GM12875 (cell line): Measurements from ENCODE around the gene IBA57.

Experiments
- H3K4me3 ChIP-seq: one replicate; pipeline ENCODE4 v1.5.1; 2011; ENCODE audit warnings: low read depth, low read length, control low read depth
- CTCF ChIP-seq: IDR thresholded peaks from 2 replicates; pipeline ENCODE4 v1.5.1; 2011; ENCODE audit warnings: low read depth, mild to moderate bottlenecking, control low read depth, inconsistent platforms, low read length, moderate library complexity, borderline replicate concordance; ENCODE audit not compliant: insufficient read depth

The IBA57 gene

DNA sequence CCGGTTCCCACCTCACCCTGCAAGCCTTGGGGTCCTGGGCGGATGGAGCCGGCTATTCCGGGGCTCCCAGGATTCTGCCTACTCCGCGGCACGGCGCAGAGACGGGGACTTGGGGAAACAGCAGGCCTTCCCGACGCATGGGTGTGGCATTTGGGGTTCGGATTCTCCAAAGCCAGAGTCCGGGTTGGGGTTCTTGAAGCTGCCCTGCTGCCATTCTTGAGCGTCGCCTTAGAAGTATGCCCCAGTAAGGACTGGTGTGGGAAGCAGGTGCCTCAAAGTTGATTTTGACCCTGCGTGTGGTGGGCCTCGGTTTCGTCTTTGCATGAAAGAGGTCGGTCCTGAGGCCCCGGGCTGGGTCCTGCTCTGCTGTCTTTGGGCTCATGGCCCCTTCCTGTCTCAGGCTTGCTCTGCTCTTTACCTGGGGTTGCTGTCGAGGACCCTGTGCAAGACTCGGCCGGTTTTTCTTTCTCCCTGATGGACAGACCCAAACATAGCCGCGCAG, 24.8 kb upstream of the IBA57 start:
- peak overlapping the region; percentile 89 for H3K4me3 ChIP-seq
- no peak for TF ChIP-seq CTCF

DNA sequence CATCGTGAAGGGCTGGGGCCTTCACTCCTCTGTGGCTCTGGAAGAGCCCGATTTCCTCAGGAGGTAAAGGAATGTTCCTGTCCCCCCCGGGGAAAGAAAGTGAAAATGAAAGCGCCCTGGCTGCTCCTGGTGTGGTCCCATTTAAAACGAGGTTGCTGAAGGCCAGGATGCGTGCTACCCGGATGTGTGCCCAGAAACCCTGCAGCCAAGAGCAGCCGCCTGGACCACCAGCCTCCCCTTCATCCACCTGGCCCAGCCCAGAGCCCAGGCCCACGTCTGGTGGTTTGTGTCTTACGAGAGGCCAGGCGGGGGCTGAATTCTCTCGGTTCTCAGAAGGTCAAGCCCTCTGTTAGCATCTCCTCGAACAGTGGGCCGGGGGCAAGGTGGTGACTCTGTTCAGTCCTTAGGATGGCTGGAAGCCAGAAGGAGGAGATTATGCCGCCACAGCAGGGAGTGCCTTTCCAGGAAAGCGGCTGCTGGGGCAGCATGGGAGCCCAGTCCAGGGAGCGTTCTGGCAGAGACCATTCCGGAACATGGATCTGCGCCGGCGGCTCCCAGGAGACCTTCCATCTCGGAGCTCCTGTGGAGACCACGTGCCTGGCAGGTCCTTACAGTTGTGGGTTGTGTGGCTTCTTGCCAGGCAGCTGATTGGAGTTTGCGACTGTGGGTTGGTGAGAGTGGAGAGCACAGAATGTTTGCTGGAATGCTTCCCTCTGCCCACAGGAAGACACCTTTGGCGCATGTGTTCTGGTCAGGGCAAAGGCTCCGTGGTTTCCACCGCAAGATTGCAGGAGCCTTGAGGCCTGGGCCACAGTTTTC, 24.2 kb upstream of the IBA57 start:
- TF ChIP-seq CTCF, result no peak
- peak overlapping the region; percentile 89 for H3K4me3 ChIP-seq

DNA sequence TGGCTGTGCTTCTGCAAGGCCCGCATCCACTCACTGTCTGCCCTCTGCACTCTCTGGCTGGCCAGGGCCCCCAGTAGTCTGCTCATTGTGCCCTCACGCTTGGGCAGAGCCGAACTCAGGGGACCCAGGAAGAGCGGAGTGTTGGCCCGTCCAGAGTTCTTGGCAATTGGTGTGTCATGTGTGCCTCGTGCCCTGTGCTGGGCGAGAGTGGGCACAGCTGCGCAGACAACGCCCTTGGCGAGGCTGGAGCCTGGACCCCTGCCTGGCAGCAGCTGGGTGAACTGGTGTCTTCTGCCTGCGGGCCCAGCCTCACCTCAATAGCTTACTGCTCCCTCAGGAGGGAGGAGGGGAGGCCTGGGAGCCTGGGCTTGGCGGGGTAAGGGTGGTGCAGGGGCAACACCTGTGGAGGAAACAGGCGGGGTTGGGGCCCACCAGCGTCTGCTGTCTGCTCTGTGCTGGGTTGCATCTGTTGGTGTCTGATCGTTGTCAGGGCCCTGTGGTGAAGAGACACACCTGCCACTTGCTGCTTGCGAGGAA, 23.4 kb upstream of the IBA57 start:
- no peak for TF ChIP-seq CTCF
- no peak overlapping the region for H3K4me3 ChIP-seq

GRCh38 chr1:228142701-228143136, 22.9 kb upstream of the IBA57 start:
- no peak for TF ChIP-seq CTCF
- H3K4me3 ChIP-seq, result no peak overlapping the region

GRCh38 chr1:228143480-228144192, 22.0 kb upstream of the IBA57 start:
- H3K4me3 ChIP-seq, result no peak overlapping the region
- TF ChIP-seq CTCF, result no peak

DNA sequence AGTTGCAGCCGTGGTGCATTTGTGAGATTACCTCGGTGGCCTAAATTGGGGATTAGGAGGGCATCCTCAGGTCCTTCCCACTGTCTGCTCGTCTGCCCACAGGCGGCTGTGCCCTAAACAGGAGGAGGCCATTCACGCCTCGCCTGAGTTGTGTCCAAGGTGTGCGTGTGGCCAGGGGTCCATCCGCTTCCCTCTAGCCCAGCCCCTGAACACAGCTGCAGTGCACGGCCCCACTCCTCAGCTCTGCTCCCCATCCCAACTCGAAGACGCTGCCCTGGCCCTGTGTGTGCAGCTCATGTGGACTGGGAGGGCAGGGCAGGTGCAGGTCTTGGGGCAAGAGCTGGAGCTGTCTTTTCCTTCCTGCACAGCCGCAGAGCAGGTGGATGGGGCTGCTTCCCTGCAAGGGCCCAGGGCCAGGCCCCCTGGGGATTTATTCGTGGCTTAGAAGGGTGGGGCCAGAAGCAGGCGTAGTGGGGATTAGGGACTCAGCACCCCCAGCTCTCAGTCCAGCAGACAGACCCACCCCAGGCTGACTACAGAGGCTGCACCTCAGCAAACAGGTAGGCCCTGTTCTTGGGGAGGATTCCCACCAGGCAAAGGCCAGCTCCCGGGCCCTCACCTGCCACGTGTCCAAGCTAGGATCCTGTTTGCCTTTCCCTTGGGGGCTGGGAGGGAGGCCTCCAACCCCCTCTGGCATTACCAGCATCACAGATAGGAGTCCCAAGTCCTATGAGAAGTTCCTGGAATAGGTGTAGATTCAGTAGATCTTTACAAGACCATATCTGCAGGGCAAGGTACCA, 21.2 kb upstream of the IBA57 start:
- no peak for TF ChIP-seq CTCF
- H3K4me3 ChIP-seq, result no peak overlapping the region
